ENCODE data around the gene GNAS.

Gene GNAS

GRCh38 chr20:58867211-58867610 is 14.7 kb downstream of the GNAS start:
- Histone ChIP-seq H4K20me1 (ENCODE audit: insufficient read depth, low read length, poor library complexity, severe bottlenecking) (no peaks in the 10 kb centered on the region), H3K4me1 (ENCODE audit: insufficient read depth, low read length, poor library complexity, severe bottlenecking) (no peaks in the 10 kb centered on the region), H3K4me3 (ENCODE audit: low read length, poor library complexity, severe bottlenecking) (no peak overlapping the region), H3K9me3 (ENCODE audit: insufficient read depth, low read depth, low read length) (no peaks in the 10 kb centered on the region), H3K27me3 (ENCODE audit: insufficient read depth, low read length, poor library complexity, severe bottlenecking) (no peaks in the 10 kb centered on the region), H3K79me2 (ENCODE audit: insufficient read depth, low read length) (no peaks in the 10 kb centered on the region), H3K36me3 (ENCODE audit: insufficient read depth, low read length) (no peaks in the 10 kb centered on the region), H2AFZ (ENCODE audit: low read length) (no peak overlapping the region), H3K4me2 (ENCODE audit: low read depth, low read length, poor library complexity, severe bottlenecking) (no peak overlapping the region), H3K9me2 (replicated peaks; ENCODE audit: low read depth, low read length) (no peaks in the 10 kb centered on the region), H3F3A (ENCODE audit: low read depth) (no peaks in the 10 kb centered on the region), H3K9ac (ENCODE audit: low read depth, low read length, poor library complexity, severe bottlenecking) (no peak overlapping the region)
- TF ChIP-seq EZH2phosphoT487 (IDR thresholded peaks at IDR 0.05; ENCODE audit: borderline replicate concordance) = no peak
- TF ChIP-seq CTCF (conservative IDR thresholded peaks at IDR 0.05; ENCODE audit: low read length) = no peak

- H4K20me1 ChIP-seq (ENCODE audit: insufficient read depth, low read length, poor library complexity, severe bottlenecking) = no peaks in the 10 kb centered on the region
- no peaks in the 10 kb centered on the region for H3K4me1 ChIP-seq (ENCODE audit: insufficient read depth, low read length, poor library complexity, severe bottlenecking)
- no peak overlapping the region for H3K4me3 ChIP-seq (ENCODE audit: low read length, poor library complexity, severe bottlenecking)
- no peak overlapping the region for H2AFZ ChIP-seq (ENCODE audit: low read length)
- H3K36me3 ChIP-seq (ENCODE audit: insufficient read depth, low read length) = no peaks in the 10 kb centered on the region
- H3K9me2 ChIP-seq (replicated peaks; ENCODE audit: low read depth, low read length) = no peaks in the 10 kb centered on the region
- no peaks in the 10 kb centered on the region for H3F3A ChIP-seq (ENCODE audit: low read depth)
- no peaks in the 10 kb centered on the region for H3K79me2 ChIP-seq (ENCODE audit: insufficient read depth, low read length)
- TF ChIP-seq CTCF (conservative IDR thresholded peaks at IDR 0.05; ENCODE audit: low read length) (no peak), EZH2phosphoT487 (IDR thresholded peaks at IDR 0.05; ENCODE audit: borderline replicate concordance) (no peak)
- no peak overlapping the region for H3K9ac ChIP-seq (ENCODE audit: low read depth, low read length, poor library complexity, severe bottlenecking)
- no peak overlapping the region for H3K4me2 ChIP-seq (ENCODE audit: low read depth, low read length, poor library complexity, severe bottlenecking)
- H3K27me3 ChIP-seq (ENCODE audit: insufficient read depth, low read length, poor library complexity, severe bottlenecking) = no peaks in the 10 kb centered on the region
- no peaks in the 10 kb centered on the region for H3K9me3 ChIP-seq (ENCODE audit: insufficient read depth, low read depth, low read length)
Observed at GRCh38 chr20:58868795-58869194, 16.3 kb downstream of the GNAS start.

- H3K27me3 ChIP-seq (ENCODE audit: insufficient read depth, low read length, poor library complexity, severe bottlenecking) = no peaks in the 10 kb centered on the region
- no peak overlapping the region for H3K9ac ChIP-seq (ENCODE audit: low read depth, low read length, poor library complexity, severe bottlenecking)
- no peak overlapping the region for H3K4me2 ChIP-seq (ENCODE audit: low read depth, low read length, poor library complexity, severe bottlenecking)
- H3K79me2 ChIP-seq (ENCODE audit: insufficient read depth, low read length) = no peaks in the 10 kb centered on the region
- no peaks in the 10 kb centered on the region for H3K9me3 ChIP-seq (ENCODE audit: insufficient read depth, low read depth, low read length)
- no peak overlapping the region for H2AFZ ChIP-seq (ENCODE audit: low read length)
- H3K4me1 ChIP-seq (ENCODE audit: insufficient read depth, low read length, poor library complexity, severe bottlenecking) = no peaks in the 10 kb centered on the region
- H3F3A ChIP-seq (ENCODE audit: low read depth) = no peaks in the 10 kb centered on the region
- no peak overlapping the region for H3K4me3 ChIP-seq (ENCODE audit: low read length, poor library complexity, severe bottlenecking)
- TF ChIP-seq EZH2phosphoT487 (IDR thresholded peaks at IDR 0.05; ENCODE audit: borderline replicate concordance) = no peak
- TF ChIP-seq CTCF (conservative IDR thresholded peaks at IDR 0.05; ENCODE audit: low read length) = no peak
- H3K9me2 ChIP-seq (replicated peaks; ENCODE audit: low read depth, low read length) = no peaks in the 10 kb centered on the region
- no peaks in the 10 kb centered on the region for H3K36me3 ChIP-seq (ENCODE audit: insufficient read depth, low read length)
- no peaks in the 10 kb centered on the region for H4K20me1 ChIP-seq (ENCODE audit: insufficient read depth, low read length, poor library complexity, severe bottlenecking)
Observed at GRCh38 chr20:58869662-58870227, 17.2 kb downstream of the GNAS start.
